Osteocyte (in vitro differentiated cells): ENCODE results near the gene FNIP1. TPM values are rescaled to one million over a fixed set of nuclear protein-coding genes. Genes with fewer than 3 reads are reported as not detected.
A peak's percentile ranks its signal among the peaks of the same experiment; 100 is the strongest.

ENCODE experiments used
- DNase-seq: peaks from one replicate; pipeline ENCODE4 v3.0.0; 2021; ENCODE audit warnings: mixed read lengths; ENCODE audit not compliant: unreplicated experiment; ENCODE audit errors: extremely low spot score
- H3K27ac Mint-ChIP-seq: one replicate; pipeline ENCODE4 v1.8.0; 2021; ENCODE audit warnings: mild to moderate bottlenecking, mixed read lengths; ENCODE audit not compliant: unreplicated experiment
- H3K27me3 Mint-ChIP-seq: one replicate; pipeline ENCODE4 v1.8.0; 2021; ENCODE audit warnings: mixed read lengths; ENCODE audit not compliant: unreplicated experiment
- H3K36me3 Mint-ChIP-seq: one replicate; pipeline ENCODE4 v1.8.0; 2021; ENCODE audit warnings: mixed read lengths; ENCODE audit not compliant: unreplicated experiment
- H3K4me1 Mint-ChIP-seq: one replicate; pipeline ENCODE4 v1.8.0; 2021; ENCODE audit warnings: mixed read lengths; ENCODE audit not compliant: unreplicated experiment
- H3K4me3 Mint-ChIP-seq: one replicate; pipeline ENCODE4 v1.8.0; 2021; ENCODE audit warnings: mild to moderate bottlenecking, moderate library complexity, mixed read lengths; ENCODE audit not compliant: unreplicated experiment
- H3K9me3 Mint-ChIP-seq: one replicate; pipeline ENCODE4 v1.8.0; 2021; ENCODE audit warnings: mixed read lengths; ENCODE audit not compliant: unreplicated experiment
- total RNA-seq: library from RNA; stranded (reverse); gene quantifications from 2 replicates; pipeline ENCODE4 v1.2.1, GENCODE V29; 2021
- TF ChIP-seq, protein P1 (sequence below): fragments of 200-600 bp; sonication (generic); IDR thresholded peaks from 2 replicates; pipeline ENCODE4 v1.5.0; 2021; ENCODE audit warnings: antibody characterized with exemption, mild to moderate bottlenecking, moderate library complexity

Gene FNIP1
- total RNA-seq, 1 donor from 2014 or later: 43.0 TPM

DNA sequence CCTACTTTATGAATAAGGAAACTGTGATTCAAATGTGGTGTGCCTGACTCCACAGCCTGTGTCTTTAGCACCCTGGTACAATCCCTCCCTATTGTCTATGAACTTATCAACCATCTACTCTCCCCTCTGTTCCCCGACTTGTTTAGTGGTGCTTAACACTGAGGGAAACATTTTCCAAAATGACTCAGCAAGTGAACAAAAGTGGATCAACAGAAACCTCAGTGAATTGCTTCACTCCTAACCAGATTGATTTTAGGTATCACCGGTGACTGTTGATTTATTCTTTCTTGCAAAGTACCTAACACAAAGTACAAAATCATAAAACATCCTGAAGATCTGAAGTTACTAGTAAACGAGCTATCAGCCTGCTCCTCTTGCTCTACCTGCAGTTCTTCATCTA is 119.7 kb downstream of the FNIP1 start:
- DNase-seq: no peak
- Mint-ChIP-seq H3K9me3 (no peaks in the 10 kb centered on the region), H3K36me3 (peaks cover 54% of the 10 kb centered on the region), H3K4me1 (peaks cover 5% of the 10 kb centered on the region), H3K27me3 (no peaks in the 10 kb centered on the region), H3K4me3 (no peak overlapping the region), H3K27ac (no peak overlapping the region)
- TF ChIP-seq, protein P1, sequence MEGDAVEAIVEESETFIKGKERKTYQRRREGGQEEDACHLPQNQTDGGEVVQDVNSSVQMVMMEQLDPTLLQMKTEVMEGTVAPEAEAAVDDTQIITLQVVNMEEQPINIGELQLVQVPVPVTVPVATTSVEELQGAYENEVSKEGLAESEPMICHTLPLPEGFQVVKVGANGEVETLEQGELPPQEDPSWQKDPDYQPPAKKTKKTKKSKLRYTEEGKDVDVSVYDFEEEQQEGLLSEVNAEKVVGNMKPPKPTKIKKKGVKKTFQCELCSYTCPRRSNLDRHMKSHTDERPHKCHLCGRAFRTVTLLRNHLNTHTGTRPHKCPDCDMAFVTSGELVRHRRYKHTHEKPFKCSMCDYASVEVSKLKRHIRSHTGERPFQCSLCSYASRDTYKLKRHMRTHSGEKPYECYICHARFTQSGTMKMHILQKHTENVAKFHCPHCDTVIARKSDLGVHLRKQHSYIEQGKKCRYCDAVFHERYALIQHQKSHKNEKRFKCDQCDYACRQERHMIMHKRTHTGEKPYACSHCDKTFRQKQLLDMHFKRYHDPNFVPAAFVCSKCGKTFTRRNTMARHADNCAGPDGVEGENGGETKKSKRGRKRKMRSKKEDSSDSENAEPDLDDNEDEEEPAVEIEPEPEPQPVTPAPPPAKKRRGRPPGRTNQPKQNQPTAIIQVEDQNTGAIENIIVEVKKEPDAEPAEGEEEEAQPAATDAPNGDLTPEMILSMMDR: no peak

GRCh38 chr5:131672776-131673175 is 124.0 kb downstream of the FNIP1 start:
- Mint-ChIP-seq H3K27me3 (no peaks in the 10 kb centered on the region), H3K4me3 (no peak overlapping the region), H3K9me3 (no peaks in the 10 kb centered on the region), H3K27ac (no peak overlapping the region), H3K36me3 (peaks cover 67% of the 10 kb centered on the region), H3K4me1 (peaks cover 7% of the 10 kb centered on the region)
- TF ChIP-seq, protein P1: no peak
- no peak for DNase-seq

DNA sequence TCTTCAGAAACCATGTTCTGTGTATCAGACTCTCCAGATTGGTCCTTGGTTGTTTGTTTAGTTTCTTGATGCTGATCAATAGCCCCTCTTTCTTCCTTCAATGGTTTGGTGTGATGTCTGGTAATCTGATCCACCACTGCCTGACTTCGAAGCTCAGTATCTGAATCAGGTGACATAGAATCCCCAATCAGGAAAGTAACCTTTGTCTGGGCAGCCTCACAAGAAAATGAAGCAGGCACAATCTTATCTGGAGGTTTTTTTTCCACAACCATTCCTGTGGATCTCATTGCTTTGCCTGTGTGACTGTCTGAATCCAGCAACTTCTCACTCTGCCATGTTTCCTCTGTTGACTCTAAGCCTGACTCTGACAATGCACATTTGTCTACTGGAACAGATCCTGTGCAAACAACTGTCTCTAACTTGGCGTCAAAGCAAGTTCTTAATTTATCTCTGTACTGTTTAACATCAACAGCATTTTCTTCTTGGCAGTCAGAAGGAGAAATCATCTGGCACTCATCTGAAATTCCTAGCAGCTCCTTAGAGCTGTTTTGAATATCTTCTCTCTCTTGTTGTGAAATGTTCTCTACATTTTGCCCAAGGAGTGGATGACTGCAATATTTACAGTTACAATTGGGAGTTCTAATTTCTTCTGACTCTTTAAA is 124.7 kb downstream of the FNIP1 start:
- Mint-ChIP-seq H3K27ac (no peak overlapping the region), H3K27me3 (no peaks in the 10 kb centered on the region), H3K4me3 (no peak overlapping the region), H3K4me1 (peaks cover 7% of the 10 kb centered on the region), H3K36me3 (peaks cover 62% of the 10 kb centered on the region), H3K9me3 (no peaks in the 10 kb centered on the region)
- TF ChIP-seq, protein P1: no peak
- DNase-seq: no peak

DNA sequence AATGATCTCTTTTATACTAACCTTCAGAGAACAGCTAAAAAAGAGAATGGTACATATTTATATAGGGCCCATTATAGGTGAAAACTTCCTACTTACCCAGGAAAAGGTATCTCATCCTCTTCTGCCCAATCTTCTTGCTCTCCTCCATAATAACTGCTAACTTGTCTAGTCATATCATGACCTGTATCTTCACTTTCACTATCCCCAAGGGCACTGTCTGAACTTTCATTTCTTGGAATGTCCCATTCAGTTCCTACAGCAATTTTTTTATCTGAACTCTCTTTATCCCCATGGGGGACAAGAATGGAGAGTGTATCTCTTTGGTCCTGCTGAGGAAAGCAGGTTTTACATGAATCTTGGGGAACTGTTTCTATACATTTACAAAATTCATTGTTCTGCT is 125.4 kb downstream of the FNIP1 start:
- no peaks in the 10 kb centered on the region for H3K27me3 Mint-ChIP-seq
- TF ChIP-seq, protein P1: no peak
- H3K9me3 Mint-ChIP-seq: no peaks in the 10 kb centered on the region
- H3K4me1 Mint-ChIP-seq: peaks cover 9% of the 10 kb centered on the region
- no peak overlapping the region for H3K4me3 Mint-ChIP-seq
- H3K36me3 Mint-ChIP-seq: peaks cover 59% of the 10 kb centered on the region
- peak overlapping the region; percentile 8 for H3K27ac Mint-ChIP-seq
- DNase-seq: no peak

- Mint-ChIP-seq H3K36me3 (peaks cover 58% of the 10 kb centered on the region), H3K9me3 (no peaks in the 10 kb centered on the region), H3K4me1 (peaks cover 3% of the 10 kb centered on the region), H3K27ac (no peak overlapping the region), H3K4me3 (no peak overlapping the region), H3K27me3 (no peaks in the 10 kb centered on the region)
- TF ChIP-seq, protein P1: no peak
- DNase-seq: no peak
These were observed 131.9 kb downstream of the FNIP1 start for GRCh38 chr5:131664929-131665328.
